Bronchial epithelial cell (primary cell): Measurements from ENCODE around the gene P2RY11. TPM values are rescaled to one million over a fixed set of nuclear protein-coding genes. Genes with fewer than 3 reads are reported as not detected.

Source experiments
- DNase-seq: peaks from one replicate; pipeline ENCODE4 v3.0.0-alpha.2; 2010; ENCODE audit warnings: low read depth
- FAIRE-seq: peaks from 2 replicates; lab custom pipeline; 2011; peaks lifted over from hg19 to GRCh38; lab: Jason Lieb, UNC
- H3K27me3 ChIP-seq: 2 replicates; pipeline ENCODE4 v1.5.1; 2011; ENCODE audit warnings: low read length; ENCODE audit not compliant: control insufficient read depth, insufficient read depth
- H3K36me3 ChIP-seq: 2 replicates; pipeline ENCODE4 v1.5.1; 2011; ENCODE audit warnings: low read length; ENCODE audit not compliant: control insufficient read depth, insufficient read depth
- H3K4me3 ChIP-seq: 2 replicates; pipeline ENCODE4 v1.5.1; 2011; ENCODE audit warnings: mild to moderate bottlenecking, low read depth, low read length, control low read depth
- total RNA-seq: library from RNA; depleted of rRNA; stranded (reverse); fragments of >200 nt; gene quantifications from 2 replicates; pipeline ENCODE4 v1.2.1, GENCODE V29; 2014
- TF ChIP-seq, protein P1 (sequence below): IDR thresholded peaks from 2 replicates; pipeline ENCODE4 v1.5.1; 2011; ENCODE audit warnings: mild to moderate bottlenecking, moderate library complexity, low read length, control low read depth, inconsistent platforms; ENCODE audit not compliant: insufficient read depth, severe bottlenecking

P2RY11 gene
- total RNA-seq, 1 donor from 2014 or later = 1.1 TPM

DNA sequence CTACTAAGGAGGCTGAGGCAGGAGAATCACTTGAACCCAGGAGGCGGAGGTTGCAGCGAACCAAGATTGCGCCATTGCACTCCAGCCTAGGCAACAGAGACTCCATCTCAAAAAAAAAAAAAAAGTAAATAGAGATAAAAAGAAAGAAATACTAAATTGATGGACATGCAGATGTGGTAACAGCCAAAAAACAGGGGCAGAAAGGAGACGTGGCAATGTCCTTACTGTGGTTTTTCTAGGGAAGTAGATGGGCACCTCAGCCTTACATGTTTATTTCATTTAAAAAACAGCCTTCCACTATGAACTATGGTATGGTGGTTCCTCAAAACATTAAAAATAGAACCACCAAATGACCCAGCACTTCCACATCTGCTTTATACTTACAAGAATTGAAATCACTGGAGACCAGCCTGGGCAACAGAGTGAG lies 14.7 kb downstream of the P2RY11 start:
- Histone ChIP-seq H3K36me3 (peaks cover 1% of the 10 kb centered on the region), H3K4me3 (no peak overlapping the region), H3K27me3 (no peaks in the 10 kb centered on the region)
- TF ChIP-seq, protein P1, sequence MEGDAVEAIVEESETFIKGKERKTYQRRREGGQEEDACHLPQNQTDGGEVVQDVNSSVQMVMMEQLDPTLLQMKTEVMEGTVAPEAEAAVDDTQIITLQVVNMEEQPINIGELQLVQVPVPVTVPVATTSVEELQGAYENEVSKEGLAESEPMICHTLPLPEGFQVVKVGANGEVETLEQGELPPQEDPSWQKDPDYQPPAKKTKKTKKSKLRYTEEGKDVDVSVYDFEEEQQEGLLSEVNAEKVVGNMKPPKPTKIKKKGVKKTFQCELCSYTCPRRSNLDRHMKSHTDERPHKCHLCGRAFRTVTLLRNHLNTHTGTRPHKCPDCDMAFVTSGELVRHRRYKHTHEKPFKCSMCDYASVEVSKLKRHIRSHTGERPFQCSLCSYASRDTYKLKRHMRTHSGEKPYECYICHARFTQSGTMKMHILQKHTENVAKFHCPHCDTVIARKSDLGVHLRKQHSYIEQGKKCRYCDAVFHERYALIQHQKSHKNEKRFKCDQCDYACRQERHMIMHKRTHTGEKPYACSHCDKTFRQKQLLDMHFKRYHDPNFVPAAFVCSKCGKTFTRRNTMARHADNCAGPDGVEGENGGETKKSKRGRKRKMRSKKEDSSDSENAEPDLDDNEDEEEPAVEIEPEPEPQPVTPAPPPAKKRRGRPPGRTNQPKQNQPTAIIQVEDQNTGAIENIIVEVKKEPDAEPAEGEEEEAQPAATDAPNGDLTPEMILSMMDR = no peak
- no peak for FAIRE-seq
- DNase-seq = no peak

DNA sequence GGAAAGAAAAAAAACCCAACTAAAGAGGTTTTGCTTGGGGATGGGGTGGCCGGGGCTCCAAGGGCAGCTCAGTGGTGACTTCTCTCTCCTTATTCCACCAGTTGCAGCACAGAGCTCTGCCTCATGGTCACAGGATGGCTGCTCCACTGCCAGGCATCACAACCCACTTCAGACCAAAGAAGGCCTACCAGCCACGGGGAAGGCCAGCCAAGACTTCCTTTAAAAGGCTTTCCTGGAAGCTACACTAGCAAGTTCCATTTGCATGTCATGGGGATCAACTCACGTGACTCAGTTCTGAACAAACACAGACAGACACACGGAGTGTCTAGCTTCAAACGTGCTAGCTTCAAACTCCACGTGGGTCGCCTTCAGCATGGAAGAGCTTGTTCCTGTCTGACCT lies 21.4 kb downstream of the P2RY11 start:
- FAIRE-seq (no peak), DNase-seq (no peak)
- Histone ChIP-seq H3K36me3 (peaks cover 14% of the 10 kb centered on the region), H3K4me3 (no peak overlapping the region), H3K27me3 (no peaks in the 10 kb centered on the region)
- TF ChIP-seq, protein P1 = no peak

DNA sequence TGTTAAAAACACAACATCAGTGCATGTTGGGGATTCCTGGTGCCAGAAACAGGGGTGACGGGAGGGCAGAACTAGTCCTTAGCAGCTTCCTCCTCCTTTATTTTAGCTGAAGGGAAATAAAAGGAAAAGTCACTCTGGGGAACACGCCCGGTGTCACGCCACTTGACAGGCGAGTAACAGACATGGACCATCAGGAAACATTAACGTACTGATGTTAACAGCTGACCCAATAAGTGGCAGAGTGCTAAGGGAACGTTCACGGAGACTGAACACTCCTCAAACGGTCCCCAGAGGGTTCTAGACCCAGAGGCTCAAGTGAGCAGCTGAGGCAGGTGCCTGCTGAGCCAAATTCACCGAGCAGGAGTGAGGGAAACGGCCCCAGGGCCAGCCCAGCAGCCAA lies 22.1 kb downstream of the P2RY11 start:
- peak; percentile 90 for FAIRE-seq

DNA sequence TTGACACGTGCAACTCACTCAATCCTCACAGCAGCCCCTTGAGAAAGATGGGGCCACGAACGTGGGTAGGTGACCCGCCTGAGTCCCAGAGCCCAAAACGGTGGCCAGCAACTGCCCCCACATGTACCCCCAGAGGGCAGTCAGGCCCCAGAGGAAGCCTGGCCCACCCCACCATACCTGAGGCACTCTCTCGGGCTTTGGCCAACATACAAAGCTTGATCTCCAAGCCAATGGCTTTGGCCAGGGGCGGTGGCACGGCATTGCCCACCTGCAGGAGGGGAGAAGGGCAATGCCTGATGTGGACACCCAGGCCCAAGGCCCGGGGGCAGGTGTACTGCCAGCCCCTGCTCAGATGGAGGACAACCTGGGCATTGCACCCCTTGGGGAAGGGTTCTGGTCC lies 22.5 kb downstream of the P2RY11 start:
- no peak for FAIRE-seq
- Histone ChIP-seq H3K36me3 (peaks cover 16% of the 10 kb centered on the region), H3K27me3 (no peaks in the 10 kb centered on the region), H3K4me3 (no peak overlapping the region)
- TF ChIP-seq, protein P1 = no peak
- DNase-seq = no peak

More for the DNA sequence above, 22.1 kb downstream of the P2RY11 start:
- no peak for DNase-seq
- H3K4me3 ChIP-seq = no peak overlapping the region
- peaks cover 14% of the 10 kb centered on the region for H3K36me3 ChIP-seq
- H3K27me3 ChIP-seq = no peaks in the 10 kb centered on the region
- TF ChIP-seq, protein P1 = no peak

DNA sequence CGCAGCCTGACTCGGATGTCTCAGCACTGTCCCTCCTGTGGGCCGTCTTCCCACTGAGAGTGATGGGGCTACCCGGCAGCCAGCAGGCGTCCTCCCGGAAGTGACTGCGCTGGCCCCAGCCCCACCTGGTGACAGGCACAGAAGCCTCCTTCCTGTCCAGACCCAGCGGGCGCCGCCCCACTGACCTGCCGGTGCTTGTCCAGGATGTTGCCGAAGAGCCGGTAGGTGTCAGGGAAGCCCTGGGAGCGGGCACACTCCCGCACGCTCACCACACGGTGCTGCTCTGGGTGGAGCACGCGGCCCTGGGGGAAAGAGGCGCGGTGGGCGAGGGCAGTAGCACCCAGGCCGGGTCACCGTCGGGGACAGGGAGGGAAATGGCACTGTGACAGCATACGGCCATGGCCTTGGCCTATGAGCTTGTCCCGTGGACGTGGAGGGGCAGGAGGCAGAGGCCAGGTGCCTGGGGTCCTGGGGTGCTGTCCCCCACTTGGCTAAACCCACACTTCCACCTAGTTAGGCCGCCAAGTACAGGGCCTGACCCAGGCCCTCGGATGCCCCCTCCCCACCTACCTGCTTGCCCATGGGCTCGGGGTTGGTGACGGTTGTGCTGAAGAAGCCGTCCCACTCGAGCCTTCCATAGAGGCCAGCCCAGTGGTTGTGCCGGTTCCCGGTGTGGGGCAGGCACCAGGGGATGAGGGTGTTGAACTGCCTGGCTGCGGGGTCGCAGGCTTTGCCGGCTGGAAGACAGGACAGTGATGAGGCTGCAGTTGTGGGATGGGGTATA lies 24.2 kb downstream of the P2RY11 start:
- no peak for FAIRE-seq
- TF ChIP-seq, protein P1 = no peak
- Histone ChIP-seq H3K4me3 (no peak overlapping the region), H3K27me3 (no peaks in the 10 kb centered on the region), H3K36me3 (peaks cover 28% of the 10 kb centered on the region)
- peak; percentile 15 for DNase-seq
